ENCODE data around the gene GPC3.

GRCh38 chrX:133538148-133538547 is 447.2 kb downstream of the GPC3 start:
- TF ChIP-seq CTCF (IDR thresholded peaks at IDR 0.05) (no peak), EP300 (IDR thresholded peaks at IDR 0.05) (no peak), POLR2AphosphoS5 (IDR thresholded peaks at IDR 0.05) (no peak), POLR2A (IDR thresholded peaks at IDR 0.05; ENCODE audit: low read depth) (no peak)

All from esophagus muscularis mucosa (tissue), 4 donors.